AG10803 (cell line): Measurements from ENCODE around the gene GALNT17.

Source experiments
- DNase-seq: peaks from one replicate; pipeline ENCODE4 v3.0.0; 2010; ENCODE audit warnings: low read depth
- H3K4me3 ChIP-seq: 2 replicates; pipeline ENCODE4 v1.5.1; 2011; ENCODE audit warnings: mild to moderate bottlenecking, low read length, control low read depth
- TF ChIP-seq, protein P1 (sequence below): conservative IDR thresholded peaks from 2 replicates; pipeline ENCODE4 v1.5.1; 2011; ENCODE audit warnings: mild to moderate bottlenecking, low read length, control low read depth, inconsistent platforms

Gene GALNT17

DNA sequence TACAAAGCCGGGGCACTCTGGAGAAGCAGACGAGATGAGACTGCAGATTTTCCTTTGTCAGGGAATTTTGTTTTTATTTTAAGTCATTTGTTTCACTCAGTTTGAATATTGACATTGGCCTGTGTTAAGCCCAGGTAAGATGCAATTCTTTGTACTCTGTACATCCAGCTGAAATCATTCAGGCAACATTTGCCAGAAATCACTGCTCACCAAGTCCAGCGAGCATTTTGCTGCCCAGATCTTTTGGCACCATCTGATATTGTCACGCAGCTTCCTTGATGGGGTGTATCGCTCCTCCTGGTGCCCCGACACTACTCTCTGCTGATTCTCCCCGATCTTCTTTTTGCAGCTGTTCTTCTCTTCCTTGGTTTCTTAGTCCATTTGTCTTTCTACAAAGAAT, 261.7 kb downstream of the GALNT17 start:
- no peak for DNase-seq
- TF ChIP-seq, protein P1, sequence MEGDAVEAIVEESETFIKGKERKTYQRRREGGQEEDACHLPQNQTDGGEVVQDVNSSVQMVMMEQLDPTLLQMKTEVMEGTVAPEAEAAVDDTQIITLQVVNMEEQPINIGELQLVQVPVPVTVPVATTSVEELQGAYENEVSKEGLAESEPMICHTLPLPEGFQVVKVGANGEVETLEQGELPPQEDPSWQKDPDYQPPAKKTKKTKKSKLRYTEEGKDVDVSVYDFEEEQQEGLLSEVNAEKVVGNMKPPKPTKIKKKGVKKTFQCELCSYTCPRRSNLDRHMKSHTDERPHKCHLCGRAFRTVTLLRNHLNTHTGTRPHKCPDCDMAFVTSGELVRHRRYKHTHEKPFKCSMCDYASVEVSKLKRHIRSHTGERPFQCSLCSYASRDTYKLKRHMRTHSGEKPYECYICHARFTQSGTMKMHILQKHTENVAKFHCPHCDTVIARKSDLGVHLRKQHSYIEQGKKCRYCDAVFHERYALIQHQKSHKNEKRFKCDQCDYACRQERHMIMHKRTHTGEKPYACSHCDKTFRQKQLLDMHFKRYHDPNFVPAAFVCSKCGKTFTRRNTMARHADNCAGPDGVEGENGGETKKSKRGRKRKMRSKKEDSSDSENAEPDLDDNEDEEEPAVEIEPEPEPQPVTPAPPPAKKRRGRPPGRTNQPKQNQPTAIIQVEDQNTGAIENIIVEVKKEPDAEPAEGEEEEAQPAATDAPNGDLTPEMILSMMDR, result no peak
- H3K4me3 ChIP-seq, result no peak overlapping the region

DNA sequence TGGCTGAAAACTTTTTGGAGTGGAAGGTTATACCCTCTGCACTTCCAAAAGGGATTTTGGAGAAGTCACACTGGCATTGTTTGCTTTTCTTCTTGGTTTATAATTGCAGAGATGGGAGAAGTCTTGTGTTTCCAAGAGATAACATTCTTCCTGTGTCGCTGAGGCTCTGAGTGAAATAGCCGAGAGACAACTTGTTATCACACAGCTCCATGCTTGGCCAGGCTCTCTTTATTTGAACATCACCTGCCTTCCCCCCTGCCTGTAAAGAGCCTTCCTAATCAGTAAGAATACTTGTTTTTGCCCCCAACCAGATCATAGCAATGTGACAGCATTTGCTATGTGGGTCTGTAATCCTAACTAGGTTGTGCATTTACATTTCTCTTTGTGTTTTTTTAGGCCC, 270.7 kb downstream of the GALNT17 start:
- H3K4me3 ChIP-seq, result no peak overlapping the region
- DNase-seq, result no peak
- TF ChIP-seq, protein P1, result no peak

DNA sequence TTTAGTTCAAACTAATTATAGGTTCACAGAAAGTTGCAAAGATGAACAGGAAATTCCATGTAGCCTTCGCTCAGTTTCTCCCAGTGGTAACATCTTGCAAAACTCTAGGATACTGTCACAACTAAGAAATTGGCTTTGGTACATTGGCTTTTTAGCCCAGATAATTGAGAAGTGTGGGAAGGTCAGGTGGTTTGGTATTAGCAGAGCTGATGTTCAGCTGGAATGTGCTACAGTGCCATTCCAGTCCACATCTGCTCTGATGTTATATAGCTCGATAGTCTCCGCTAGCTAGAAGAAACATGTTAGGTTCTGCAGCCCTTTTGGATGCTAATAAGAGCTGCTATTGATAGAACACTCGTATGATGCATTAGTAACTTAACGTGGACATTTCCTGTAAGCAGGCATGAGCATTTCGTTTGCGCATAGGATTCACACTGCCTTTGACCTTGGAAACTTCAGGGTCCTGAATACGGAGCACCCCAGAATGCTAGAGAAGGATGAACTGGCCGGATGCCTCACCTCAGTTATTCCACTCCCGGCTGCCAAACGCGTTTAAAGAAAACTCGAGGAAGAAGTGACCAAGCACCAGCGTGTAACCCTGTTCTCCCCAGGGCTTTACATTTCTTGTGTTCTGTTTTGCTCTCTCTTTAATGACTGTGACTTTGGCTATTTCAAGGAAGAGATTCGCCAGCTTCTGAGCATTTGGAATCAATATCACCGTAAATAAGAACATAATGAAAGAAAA, 271.4 kb downstream of the GALNT17 start:
- TF ChIP-seq, protein P1, result no peak
- no peak for DNase-seq
- H3K4me3 ChIP-seq, result no peak overlapping the region

DNA sequence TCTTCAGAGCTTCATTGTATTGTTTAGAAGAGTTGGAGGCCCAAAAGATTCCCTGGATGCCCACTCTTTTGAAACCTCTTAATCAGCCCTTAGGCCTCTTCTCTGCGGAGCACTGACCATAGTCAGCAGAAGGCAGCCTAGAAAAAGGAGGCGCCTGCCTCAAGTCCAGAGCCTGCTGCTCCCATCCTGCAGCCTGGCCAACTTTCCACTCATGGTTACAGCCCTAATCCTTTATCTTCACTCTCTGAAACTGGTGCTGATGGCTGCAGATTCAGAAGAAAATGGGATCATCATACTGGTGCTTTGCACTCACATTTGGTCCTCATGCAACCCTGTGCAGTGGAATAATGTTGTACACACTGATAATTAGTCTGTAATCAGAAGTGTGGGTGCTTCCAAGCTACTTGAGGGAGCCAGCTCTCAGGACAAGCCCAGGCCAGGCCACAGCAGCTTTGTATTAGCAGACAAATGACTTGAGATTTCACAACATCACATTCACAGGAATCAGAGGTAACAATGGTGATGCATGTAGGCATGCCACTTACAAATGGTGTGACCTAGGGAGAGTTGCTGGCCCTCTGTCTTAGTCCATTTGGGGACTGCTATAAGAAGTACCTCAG, 272.9 kb downstream of the GALNT17 start:
- no peak overlapping the region for H3K4me3 ChIP-seq
- TF ChIP-seq, protein P1, result no peak

DNA sequence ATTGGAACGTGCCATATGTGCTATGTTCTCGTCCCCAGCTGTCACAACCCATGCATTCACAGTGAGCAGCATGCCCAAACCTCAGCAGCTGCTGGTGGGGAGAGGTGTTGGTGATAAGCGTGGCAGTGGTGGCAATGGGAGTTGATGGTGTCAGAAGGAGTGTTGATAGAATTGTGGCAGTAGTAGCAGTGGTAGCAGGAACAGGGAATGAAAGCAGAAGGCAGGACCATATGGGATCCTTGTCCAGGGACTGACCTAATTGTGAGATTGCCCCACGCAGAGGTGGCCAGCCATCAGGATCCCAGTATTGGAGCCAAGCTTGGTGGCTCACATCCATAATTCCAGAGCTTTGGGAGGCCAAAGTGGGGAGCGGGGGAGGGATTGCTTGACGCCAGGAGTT, 276.3 kb downstream of the GALNT17 start:
- TF ChIP-seq, protein P1, result no peak
- H3K4me3 ChIP-seq, result no peak overlapping the region
- DNase-seq, result no peak

More for the DNA sequence above, 272.9 kb downstream of the GALNT17 start:
- DNase-seq, result no peak

DNA sequence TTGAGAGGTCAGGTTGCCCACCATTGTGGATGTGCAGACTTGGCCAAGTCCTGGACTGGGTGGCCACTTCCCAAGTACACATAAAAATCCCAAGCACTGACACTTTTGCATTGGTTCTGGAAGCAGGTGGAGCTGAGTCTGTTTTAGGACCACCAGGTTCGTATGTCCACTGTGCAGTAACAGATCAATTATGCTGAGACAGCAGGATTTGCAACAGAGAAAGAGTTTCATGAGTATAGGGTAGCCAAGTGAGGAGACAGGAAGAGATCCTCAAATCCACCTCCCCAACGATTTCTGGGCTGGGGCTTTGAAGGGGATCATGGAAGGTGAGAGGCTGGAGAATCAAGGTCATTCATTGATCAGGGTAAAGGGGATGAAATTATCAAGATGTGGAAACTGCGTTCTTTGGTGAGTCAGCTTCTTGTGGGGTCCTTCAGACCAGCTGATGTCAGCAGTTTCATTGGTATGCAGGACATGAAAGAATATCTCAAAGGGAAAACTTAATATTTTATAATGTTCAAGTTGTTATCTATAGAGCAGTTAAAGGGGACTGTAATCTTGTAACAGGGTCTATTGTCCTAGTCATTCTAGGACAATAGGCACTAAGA, 277.7 kb downstream of the GALNT17 start:
- no peak overlapping the region for H3K4me3 ChIP-seq
- no peak for DNase-seq
- TF ChIP-seq, protein P1, result no peak
